NCI-H524 (cell line): Measurements from ENCODE around the gene UST.
"Not testable (repeated sequence)": the region's sequence is repeated elsewhere in the genome, so short reads cannot be mapped to it uniquely, and the experiment has no call there.

Experiments used
- DNase-seq, 2 experiments: peaks; one replicate each; lab custom pipeline; 2025; lab: John Stamatoyannopoulos, UW

The UST gene

DNA sequence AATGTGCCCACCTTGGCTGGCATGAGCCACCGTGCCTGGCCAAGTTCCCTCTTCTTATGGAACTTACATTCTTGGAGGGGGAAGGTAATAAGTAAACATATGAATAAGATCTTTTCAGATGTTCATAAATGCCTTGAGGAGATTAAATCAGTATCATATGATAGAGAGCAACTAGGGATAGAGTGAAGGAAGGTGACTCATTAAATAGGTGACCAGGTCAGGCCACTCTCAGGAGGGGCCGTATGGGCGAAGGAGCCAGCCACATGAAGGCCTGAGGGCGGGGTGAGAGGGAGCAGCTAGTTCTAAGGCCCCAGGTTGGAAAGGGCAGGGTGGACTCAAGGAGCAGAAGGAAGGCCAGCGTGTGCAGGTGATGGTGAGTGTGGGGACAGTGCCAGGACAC is 91.1 kb downstream of the UST start:
- DNase-seq: no peak

DNA sequence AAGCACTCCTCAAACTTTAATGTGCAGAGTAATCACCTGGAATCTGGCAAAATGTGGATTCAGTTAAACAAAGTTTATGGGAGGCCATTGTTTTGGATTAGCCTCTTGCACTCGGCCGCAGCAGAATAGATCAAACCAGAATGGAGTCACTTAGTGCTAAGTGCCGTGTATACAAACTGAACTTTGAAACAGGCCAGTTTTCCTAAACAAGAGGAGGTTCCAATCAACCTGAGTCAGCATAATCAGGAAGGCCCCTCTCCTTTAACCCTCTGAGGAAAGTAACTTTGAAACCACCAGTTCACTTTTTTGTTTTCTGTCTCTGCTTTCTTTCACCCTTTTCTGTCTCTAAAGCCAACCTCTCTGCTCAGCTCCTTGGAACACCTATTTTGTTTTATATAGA is 92.2 kb downstream of the UST start:
- DNase-seq: no peak

- no peak for DNase-seq
Observed at GRCh38 chr6:148840256-148840655, 93.4 kb downstream of the UST start.

- no peak for DNase-seq
Observed at GRCh38 chr6:148842296-148843019, 95.6 kb downstream of the UST start.

- DNase-seq: no peak
Observed at GRCh38 chr6:148845464-148845863, 98.6 kb downstream of the UST start.

GRCh38 chr6:148846778-148847761 is 100.2 kb downstream of the UST start:
- no peak for DNase-seq

- no peak for DNase-seq
Observed at GRCh38 chr6:148848915-148849314, 102.1 kb downstream of the UST start.

DNA sequence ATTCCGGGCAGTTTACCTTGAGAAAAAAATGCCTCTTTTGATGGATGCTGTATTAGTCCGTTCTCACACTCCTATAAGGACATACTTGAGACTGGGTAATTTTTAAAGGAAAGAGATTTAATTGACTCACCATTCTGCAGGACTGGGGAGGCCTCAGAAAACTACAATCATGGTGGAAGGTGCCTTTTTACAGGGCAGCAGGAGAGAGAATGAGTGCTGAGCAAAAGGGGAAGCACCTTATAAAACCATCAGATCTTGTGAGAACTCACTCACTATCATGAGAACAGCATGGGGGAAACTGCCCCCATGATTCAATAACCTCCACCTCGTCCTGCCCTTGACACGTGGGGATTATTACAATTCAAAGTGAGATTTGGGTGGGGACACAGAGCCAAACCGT is 102.6 kb downstream of the UST start:
- not testable (repeated sequence) for DNase-seq

- no peak for DNase-seq
Observed at GRCh38 chr6:148850964-148851363, 104.1 kb downstream of the UST start.

DNA sequence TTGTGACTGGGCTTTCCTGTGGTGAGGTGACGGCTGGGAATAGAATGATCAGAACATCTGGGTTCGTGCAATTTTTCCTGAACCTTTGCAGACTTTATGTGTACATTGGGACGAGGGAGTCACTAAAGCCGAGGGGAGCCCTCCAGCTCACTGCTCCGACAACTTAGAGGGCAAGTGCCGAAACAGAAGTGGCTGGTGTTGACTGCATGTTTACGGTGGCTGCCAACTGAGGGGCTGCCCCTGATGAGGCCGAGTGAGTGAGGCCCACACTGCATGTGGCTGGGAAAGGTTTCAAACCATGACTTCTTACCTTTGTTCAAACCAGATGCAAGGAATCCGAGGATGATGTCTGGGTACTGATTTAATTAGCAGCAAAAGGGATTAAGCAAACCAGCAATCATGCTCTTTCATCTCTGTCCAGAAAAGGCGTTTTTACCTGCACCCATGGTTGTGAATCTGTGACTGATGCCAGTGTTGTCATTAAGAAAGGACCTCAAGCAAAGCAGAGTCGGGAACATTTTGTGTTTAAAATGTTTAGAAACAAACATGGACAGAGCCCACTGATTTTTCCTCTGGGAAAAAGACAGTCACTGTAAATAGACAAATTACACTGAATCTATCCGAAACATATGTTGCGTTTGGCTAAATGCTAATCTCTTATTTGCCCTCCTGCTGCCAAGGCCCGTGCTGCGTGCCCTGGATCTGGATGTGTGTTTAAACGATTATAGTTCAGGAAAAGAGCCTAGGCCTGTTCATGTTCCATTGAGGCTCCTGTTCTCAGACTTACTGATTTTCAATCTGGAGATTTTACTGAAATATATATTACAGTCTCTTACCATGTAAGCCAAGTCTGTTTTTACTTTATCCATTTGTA is 105.1 kb downstream of the UST start:
- DNase-seq: peak; percentile 79 to 85

DNA sequence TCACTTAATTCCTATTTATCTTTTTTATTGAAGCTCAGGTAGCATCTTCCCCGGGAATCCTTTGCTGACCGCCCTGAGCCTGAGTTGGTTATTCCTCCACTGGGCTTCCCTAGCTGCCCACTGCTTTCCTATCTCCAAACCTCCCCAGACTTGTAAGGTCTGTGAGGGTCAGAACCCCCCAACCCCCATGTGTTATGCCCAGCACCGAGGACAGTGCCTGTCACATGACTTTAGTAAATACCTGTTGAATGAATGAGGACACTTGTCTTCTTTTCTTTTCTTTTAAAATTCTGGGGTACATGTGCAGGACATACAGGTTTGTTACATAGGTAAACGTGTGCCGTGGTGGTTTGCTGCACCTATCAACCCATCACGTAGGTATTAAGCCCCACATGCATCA is 105.9 kb downstream of the UST start:
- DNase-seq: no peak

GRCh38 chr6:148853113-148853512 is 106.3 kb downstream of the UST start:
- not testable (repeated sequence) for DNase-seq

GRCh38 chr6:148854096-148854495 is 107.3 kb downstream of the UST start:
- DNase-seq: peak in 1 of 2 experiments; percentile 31

DNA sequence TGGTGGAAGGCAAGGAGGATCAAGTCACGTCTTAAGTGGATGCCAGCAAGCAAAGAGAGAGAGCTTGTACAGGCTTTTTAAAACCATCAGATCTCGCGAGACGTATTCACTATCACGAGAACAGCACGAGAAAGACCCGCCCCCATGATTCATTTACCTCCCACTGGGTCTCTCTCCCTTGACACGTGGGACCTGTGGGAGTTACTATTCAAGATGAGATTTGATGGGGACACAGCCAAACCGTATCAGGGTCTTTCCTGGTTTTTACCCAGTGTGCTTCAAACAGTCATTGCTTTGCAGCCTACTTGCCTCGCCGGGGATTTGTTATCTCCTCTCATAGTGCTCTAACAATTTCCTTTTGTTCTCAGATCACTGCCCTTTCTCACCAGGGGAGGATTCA is 108.2 kb downstream of the UST start:
- DNase-seq: no peak

GRCh38 chr6:148855744-148856143 is 108.9 kb downstream of the UST start:
- no peak for DNase-seq

DNA sequence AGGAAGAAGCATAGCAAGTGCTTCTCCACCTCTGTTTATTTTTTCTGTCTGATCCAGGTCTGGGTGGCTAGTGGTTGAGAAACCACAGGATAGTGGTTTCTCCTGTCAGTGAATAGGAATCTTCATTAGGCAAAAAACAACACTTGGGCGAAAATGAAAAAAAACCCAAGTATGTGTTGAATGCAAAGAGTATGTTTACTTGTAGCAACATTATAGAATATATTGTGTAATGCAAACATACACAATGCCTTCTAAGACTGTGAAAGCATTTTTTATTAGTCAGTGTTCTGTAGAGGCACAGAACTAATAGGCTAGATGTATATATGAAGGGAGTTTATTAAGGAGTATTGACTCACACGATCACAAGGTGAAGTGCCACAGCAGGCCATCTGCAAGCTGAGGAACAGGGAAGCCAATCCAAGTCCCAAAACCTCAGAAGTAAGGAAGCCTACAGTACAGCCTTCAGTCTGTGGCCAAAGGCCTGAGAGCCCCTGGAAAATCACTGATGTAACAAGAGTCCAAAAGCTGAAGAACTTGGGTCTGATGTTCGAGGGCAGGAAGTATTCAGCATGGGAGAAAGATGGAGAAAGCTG is 111.1 kb downstream of the UST start:
- DNase-seq: no peak

- DNase-seq: not testable (repeated sequence)
Observed at GRCh38 chr6:148864132-148864531, 117.3 kb downstream of the UST start.

DNA sequence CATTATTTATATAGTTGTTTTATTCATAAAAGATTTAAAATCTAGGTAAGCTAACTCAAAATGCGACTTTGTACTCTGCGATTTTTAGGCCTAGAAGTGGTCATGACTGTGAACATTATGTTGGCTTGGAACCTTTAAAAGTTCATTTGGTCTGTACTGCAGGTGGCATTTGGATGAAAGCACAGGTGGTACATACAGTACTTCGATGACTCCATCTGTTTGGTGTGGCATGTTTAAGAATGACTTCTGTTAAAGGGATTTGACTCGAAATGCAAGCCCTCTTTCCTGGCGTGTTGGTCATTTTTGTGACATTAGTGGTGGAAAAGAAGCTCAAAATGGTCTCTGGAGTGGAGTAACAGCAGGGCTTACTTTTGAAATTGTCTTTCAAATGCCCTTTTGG is 118.1 kb downstream of the UST start:
- peak; percentile 32 to 58 for DNase-seq

GRCh38 chr6:148866657-148867268 is 119.9 kb downstream of the UST start:
- no peak for DNase-seq

GRCh38 chr6:148867862-148868261 is 121.0 kb downstream of the UST start:
- no peak for DNase-seq

GRCh38 chr6:148868314-148868713 is 121.5 kb downstream of the UST start:
- DNase-seq: no peak
